Thyroid gland (tissue), 4 donors: ENCODE data around the gene LSS.

ENCODE experiments used
- POLR2A ChIP-seq, 2 donors: fragments of 450-650 bp; IDR thresholded peaks; one replicate each; pipeline ENCODE4 v1.6.1; 2017; ENCODE audit warnings: antibody characterized with exemption in 2 of 2, mild to moderate bottlenecking in 2 of 2, moderate library complexity in 1 of 2
- TF ChIP-seq, protein P1 (sequence below), 6 experiments: fragments of 200-600 bp in 3 of 6; fragments of 450-650 bp in 3 of 6; sonication (generic) in 3 of 6; IDR thresholded peaks; one replicate each; pipeline ENCODE4 v1.5.1; 2016 to 2019; ENCODE audit warnings: antibody characterized with exemption in 6 of 6, mild to moderate bottlenecking in 2 of 6, inconsistent platforms in 1 of 6, moderate library complexity in 1 of 6

DNA sequence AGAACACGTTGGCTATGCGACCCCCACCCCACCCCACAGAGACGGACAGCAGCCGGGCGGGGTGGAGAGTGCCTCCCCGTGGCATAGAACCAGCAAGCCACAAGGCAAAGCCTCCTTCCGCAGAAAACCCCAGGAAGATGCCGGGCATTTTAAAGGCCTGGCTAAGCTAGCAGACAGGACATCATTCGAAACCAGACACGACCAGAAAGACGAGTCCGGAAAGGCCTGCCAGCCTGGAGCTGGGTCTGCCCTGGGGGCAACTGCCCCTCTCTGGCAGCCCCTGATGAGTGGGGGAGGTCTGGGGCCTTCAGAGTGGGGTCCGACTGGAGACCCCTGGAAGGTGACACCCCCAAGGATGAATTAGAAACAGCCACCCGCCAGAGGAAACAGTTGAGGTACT lies 81.7 kb downstream of the LSS start:
- TF ChIP-seq, protein P1, sequence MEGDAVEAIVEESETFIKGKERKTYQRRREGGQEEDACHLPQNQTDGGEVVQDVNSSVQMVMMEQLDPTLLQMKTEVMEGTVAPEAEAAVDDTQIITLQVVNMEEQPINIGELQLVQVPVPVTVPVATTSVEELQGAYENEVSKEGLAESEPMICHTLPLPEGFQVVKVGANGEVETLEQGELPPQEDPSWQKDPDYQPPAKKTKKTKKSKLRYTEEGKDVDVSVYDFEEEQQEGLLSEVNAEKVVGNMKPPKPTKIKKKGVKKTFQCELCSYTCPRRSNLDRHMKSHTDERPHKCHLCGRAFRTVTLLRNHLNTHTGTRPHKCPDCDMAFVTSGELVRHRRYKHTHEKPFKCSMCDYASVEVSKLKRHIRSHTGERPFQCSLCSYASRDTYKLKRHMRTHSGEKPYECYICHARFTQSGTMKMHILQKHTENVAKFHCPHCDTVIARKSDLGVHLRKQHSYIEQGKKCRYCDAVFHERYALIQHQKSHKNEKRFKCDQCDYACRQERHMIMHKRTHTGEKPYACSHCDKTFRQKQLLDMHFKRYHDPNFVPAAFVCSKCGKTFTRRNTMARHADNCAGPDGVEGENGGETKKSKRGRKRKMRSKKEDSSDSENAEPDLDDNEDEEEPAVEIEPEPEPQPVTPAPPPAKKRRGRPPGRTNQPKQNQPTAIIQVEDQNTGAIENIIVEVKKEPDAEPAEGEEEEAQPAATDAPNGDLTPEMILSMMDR (IDR thresholded peaks at IDR 0.05): no peak
- TF ChIP-seq POLR2A (IDR thresholded peaks at IDR 0.05): no peak
